Right atrium auricular region (tissue), 2 donors: ENCODE data around the gene PCNX1. TPM values are rescaled to one million over a fixed set of nuclear protein-coding genes. Genes with fewer than 3 reads are reported as not detected.

ENCODE experiments used
- DNase-seq: peaks from one replicate; pipeline ENCODE4 v3.0.0-alpha.2; 2019; ENCODE audit warnings: low spot score
- H3K27ac ChIP-seq, 2 donors: fragments of 200-600 bp; sonication (generic); 1 replicate in 1 of 2; 2 replicates in 1 of 2; pipeline ENCODE4 v1.5.1; 2016 to 2019
- H3K27me3 ChIP-seq, 2 donors: fragments of 200-600 bp; sonication (generic); one replicate each; pipeline versions ENCODE4 v1.5.1 to v1.6.0; 2017 to 2019
- H3K36me3 ChIP-seq: fragments of 200-600 bp; sonication (generic); one replicate; pipeline ENCODE4 v1.5.1; 2016
- H3K4me1 ChIP-seq, 2 donors: fragments of 200-600 bp; sonication (generic); one replicate each; pipeline versions ENCODE4 v1.5.1 to v1.6.0; 2017 to 2019
- H3K4me3 ChIP-seq, 2 donors: fragments of 200-600 bp; sonication (generic); 1 replicate in 1 of 2; 2 replicates in 1 of 2; pipeline ENCODE4 v1.5.1; 2017 to 2019; ENCODE audit warnings: mild to moderate bottlenecking in 1 of 2, moderate library complexity in 1 of 2
- H3K9me3 ChIP-seq, 2 donors: fragments of 200-600 bp; sonication (generic); one replicate each; pipeline ENCODE4 v1.5.1; 2019
- CTCF ChIP-seq, 2 donors: fragments of 200-600 bp; sonication (generic); IDR thresholded peaks; one replicate each; pipeline ENCODE4 v1.5.1; 2019; ENCODE audit warnings: antibody characterized with exemption in 2 of 2
- total RNA-seq, 2 donors: library from RNA; depleted of rRNA; stranded (reverse); fragments of >200 nt; gene quantifications; one replicate each; pipeline ENCODE4 v1.1.0, GENCODE V29; 2016

The PCNX1 gene
- total RNA-seq, 2 donors from 2014 or later: 36.4 to 39.2 TPM

- Histone ChIP-seq H3K27me3 (no peaks in the 10 kb centered on the region), H3K27ac (no peak overlapping the region), H3K4me3 (no peak overlapping the region), H3K9me3 (no peaks in the 10 kb centered on the region), H3K4me1 (no peaks in the 10 kb centered on the region), H3K36me3 (peaks cover 38% of the 10 kb centered on the region)
- TF ChIP-seq CTCF (IDR thresholded peaks at IDR 0.05): no peak
- no peak for DNase-seq
Measured at GRCh38 chr14:71071042-71071441, 163.8 kb downstream of the PCNX1 start.

GRCh38 chr14:71076462-71077092 is 169.3 kb downstream of the PCNX1 start:
- no peak for TF ChIP-seq CTCF (IDR thresholded peaks at IDR 0.05)
- peaks cover 0 to 16% of the 10 kb centered on the region in 2 donors for H3K9me3 ChIP-seq
- peaks cover 60% of the 10 kb centered on the region for H3K36me3 ChIP-seq

GRCh38 chr14:71078500-71078899 is 171.2 kb downstream of the PCNX1 start:
- Histone ChIP-seq H3K27me3 (no peaks in the 10 kb centered on the region), H3K4me3 (no peak overlapping the region), H3K27ac (no peak overlapping the region), H3K36me3 (peaks cover 58% of the 10 kb centered on the region), H3K4me1 (no peaks in the 10 kb centered on the region), H3K9me3 (peaks cover 0 to 16% of the 10 kb centered on the region in 2 donors)
- no peak for TF ChIP-seq CTCF (IDR thresholded peaks at IDR 0.05)
- no peak for DNase-seq

More at GRCh38 chr14:71076462-71077092, 169.3 kb downstream of the PCNX1 start:
- DNase-seq: no peak
- Histone ChIP-seq H3K4me3 (no peak overlapping the region), H3K27me3 (no peaks in the 10 kb centered on the region), H3K27ac (no peak overlapping the region), H3K4me1 (no peaks in the 10 kb centered on the region)

GRCh38 chr14:71086567-71086966 is 179.3 kb downstream of the PCNX1 start:
- H3K4me1 ChIP-seq: no peaks in the 10 kb centered on the region
- no peaks in the 10 kb centered on the region for H3K27me3 ChIP-seq
- H3K27ac ChIP-seq: no peak overlapping the region
- DNase-seq: no peak
- peaks cover 22% of the 10 kb centered on the region for H3K36me3 ChIP-seq
- no peaks in the 10 kb centered on the region for H3K9me3 ChIP-seq
- no peak overlapping the region for H3K4me3 ChIP-seq
- TF ChIP-seq CTCF (IDR thresholded peaks at IDR 0.05): no peak

- no peaks in the 10 kb centered on the region for H3K9me3 ChIP-seq
- H3K4me1 ChIP-seq: no peaks in the 10 kb centered on the region
- no peaks in the 10 kb centered on the region for H3K27me3 ChIP-seq
- no peak overlapping the region for H3K27ac ChIP-seq
- TF ChIP-seq CTCF (IDR thresholded peaks at IDR 0.05): no peak
- DNase-seq: no peak
- H3K4me3 ChIP-seq: no peak overlapping the region
- H3K36me3 ChIP-seq: peaks cover 31% of the 10 kb centered on the region
Measured at GRCh38 chr14:71089971-71090370, 182.7 kb downstream of the PCNX1 start.

- H3K9me3 ChIP-seq: peaks cover 0 to 6% of the 10 kb centered on the region in 2 donors
- no peak for DNase-seq
- no peak overlapping the region for H3K4me3 ChIP-seq
- H3K4me1 ChIP-seq: no peaks in the 10 kb centered on the region
- no peak overlapping the region for H3K27ac ChIP-seq
- TF ChIP-seq CTCF (IDR thresholded peaks at IDR 0.05): no peak
- no peaks in the 10 kb centered on the region for H3K27me3 ChIP-seq
- peaks cover 22% of the 10 kb centered on the region for H3K36me3 ChIP-seq
Measured at GRCh38 chr14:71094722-71095121, 187.5 kb downstream of the PCNX1 start.
